Stimulated activated CD4-positive, alpha-beta T cell treated with anti-CD3 and anti-CD28 coated beads, TNF-alpha, amount 100 ng/mL, for 4 hours (primary cell): ENCODE measurements around the gene MRPL1.
"Not testable (repeated sequence)": the region's sequence is repeated elsewhere in the genome, so short reads cannot be mapped to it uniquely, and the experiment has no call there.

Experiments
- DNase-seq, 3 experiments: peaks; one replicate each; pipeline ENCODE4 v3.0.0-alpha.2; 2020; ENCODE audit warnings: low read depth in 3 of 3

The MRPL1 gene

DNA sequence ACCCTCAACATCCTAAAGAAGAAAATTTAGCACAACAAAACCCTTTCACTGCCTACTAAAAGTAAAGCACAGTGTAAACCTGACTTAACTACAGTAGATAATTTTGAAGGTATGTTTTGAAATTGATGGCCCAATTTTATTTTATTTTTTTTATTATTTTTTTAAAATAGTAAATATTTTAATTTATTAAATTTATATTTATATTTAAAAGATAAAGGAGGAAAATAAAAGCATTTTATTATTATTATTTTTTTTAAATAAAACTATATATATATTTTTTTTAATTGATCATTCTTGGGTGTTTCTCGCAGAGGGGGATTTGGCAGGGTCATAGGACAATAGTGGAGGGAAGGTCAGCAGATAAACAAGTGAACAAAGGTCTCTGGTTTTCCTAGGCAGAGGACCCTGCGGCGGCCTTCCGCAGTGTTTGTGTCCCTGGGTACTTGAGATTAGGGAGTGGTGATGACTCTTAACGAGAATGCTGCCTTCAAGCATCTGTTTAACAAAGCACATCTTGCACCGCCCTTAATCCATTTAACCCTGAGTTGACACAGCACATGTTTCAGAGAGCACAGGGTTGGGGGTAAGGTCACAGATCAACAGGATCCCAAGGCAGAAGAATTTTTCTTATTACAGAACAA lies 120.4 kb downstream of the MRPL1 start:
- not testable (repeated sequence) for DNase-seq

DNA sequence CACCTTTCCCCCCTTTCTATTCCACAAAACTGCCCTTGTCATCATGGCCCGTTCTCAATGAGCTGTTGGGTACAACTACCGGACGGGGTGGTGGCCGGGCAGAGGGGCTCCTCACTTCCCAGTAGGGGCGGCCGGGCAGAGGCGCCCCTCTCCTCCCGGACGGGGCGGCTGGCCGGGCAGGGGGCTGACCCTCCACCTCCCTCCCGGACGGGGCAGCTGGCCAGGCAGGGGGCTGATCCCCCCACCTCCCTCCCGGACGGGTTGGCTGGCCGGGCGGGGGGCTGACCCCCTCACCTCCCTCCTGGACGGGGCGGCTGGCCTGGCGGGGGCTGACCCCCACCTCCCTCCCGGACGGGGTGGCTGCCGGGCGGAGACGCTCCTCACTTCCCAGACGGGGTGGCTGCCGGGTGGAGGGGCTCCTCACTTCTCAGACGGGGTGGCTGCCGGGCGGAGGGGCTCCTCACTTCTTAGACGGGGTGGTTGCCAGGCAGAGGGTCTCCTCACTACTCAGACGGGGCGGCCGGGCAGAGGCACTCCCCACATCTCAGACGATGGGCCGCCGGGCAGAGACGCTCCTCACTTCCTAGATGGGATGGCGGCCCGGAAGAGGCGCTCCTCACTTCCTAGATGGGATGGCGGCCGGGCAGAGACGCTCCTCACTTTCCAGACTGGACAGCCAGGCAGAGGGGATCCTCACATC lies 121.1 kb downstream of the MRPL1 start:
- not testable (repeated sequence) for DNase-seq

DNA sequence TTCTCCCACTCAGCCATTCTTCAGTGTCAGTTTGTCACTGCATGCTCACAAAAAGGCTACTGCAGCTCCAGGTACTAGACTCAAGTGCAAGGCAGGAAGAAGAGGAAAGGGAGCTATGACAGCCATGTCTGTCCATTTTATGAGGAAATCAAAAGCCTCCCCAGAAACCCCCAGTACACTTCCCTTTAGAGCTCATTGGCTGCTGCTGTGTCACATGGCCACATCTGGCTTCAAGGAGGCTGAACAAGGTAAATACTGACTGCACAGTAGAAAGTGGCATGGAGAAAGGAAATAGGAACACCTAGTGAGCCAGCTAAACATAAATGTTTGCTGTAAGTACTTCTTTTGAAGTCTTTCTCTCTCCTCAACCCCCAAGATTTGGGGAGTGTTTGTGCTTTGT lies 127.3 kb downstream of the MRPL1 start:
- no peak for DNase-seq

DNA sequence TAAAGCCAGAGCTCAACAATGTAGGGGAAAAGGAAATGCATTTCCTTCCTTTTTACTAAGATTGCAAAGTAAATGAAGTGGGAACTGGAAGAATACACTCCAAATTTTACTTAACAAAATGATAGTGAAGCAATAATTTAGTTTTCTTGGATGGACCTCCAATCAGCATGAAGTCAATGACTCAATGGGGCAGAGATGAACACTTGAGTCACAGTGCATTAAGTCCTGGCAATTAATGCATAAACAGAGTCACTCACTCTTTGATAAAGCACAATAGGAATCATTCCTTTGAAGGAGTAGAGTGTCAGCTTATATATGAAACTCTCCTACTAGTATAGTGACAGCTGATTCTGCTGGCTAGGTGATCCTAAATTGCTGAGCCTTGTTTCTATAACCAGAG lies 127.8 kb downstream of the MRPL1 start:
- no peak for DNase-seq

DNA sequence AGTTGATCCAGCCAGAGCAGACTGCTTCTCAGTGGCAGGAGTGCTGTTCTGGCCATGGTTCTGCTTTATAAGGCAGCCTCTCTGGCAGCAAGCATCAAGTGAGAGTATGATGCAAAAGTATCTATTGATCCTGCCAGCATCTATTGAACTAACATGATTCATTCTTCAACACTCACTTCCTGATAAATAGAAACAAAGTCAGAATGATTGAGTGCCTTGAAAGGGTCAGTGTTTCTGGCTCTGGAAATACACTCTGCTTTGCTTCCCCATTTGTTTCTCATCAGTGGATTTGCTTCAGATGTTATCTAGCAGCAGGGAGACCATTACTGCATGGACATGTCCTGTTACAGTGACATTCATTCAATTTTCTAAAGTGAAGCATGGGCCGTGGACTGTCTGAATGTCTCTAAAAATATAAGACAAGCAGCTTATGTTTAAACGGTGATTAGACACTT lies 128.3 kb downstream of the MRPL1 start:
- DNase-seq, result no peak

DNA sequence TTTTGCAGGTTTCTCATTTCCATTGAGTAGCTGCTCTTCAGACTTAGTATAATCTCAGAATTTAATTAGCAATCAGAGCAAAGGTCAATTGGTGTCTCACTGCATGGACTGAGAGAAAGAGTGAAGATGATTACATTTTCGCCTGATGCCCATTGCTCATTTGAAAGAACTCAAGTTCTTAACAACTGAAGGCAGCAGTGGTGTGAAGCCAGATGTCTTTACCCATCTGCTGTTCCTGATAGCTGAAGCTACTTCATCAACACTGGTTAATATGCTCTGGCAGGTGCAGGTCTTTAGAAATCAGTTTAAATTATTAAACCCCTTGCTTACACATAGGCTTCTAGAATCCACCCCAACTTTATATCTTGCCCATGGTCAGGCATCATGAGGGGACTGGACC lies 130.0 kb downstream of the MRPL1 start:
- DNase-seq, result no peak

DNA sequence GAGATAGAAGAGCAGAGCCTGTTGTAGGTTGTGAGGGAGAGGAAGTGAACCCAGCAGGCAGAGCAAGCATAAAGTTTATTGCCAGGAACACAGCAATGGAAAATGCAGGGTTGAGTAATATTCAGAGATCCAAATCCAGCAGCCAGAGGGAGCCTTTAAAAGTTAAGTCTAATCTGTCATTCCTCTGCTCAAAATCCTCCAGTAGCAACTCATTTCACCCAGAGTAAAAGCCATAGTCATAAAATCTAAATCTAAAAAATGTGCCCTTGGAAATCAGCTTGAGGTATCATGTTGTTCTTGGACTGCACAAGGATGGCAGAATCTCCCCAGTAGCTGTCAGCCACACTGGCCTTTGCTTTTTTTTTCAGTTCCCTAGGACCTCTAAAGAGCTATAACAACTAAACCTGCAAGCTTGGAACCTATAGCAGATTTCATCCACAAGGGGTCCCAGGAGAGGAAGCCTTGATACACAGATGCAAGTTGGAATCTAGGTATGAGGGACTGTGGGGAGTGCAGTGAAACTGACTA lies 131.6 kb downstream of the MRPL1 start:
- DNase-seq, result no peak

DNA sequence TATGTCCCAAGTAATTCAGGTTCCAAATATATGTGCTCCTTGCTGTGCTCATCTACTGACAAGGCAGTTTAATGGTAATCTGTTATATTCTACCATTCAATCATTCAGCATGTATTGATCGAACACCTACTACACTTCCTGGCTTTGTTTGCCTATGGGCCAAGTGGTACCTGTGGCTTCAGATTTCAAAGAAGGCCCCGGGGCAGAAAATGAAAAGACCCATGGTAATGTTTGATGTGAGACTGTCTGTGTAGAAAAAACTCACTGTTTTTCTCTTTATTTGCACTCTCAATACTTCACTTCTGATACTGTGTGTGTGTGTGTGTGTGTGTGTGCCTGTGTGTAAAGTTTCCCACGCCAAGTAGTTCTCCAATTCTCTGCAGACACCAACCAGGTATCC lies 133.4 kb downstream of the MRPL1 start:
- DNase-seq, result no peak

DNA sequence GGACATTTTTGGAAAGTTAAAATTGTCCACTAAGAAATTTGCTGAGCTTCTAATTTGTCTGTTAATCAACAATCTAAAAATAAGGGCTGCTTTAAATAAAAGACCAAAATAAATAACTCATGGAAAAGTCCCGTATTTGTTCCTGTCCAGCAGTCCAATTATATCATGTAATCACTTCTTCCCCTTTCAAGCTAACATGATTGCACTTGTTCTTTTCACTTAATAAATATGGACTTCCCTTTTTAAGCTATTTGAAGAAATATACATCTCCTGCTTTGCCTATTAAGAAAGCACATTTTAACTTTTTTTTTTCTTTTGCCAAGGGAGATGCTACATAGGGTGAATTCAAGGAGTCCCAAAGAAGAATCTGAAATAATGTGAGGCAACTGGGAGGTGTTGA lies 138.9 kb downstream of the MRPL1 start:
- no peak for DNase-seq

DNA sequence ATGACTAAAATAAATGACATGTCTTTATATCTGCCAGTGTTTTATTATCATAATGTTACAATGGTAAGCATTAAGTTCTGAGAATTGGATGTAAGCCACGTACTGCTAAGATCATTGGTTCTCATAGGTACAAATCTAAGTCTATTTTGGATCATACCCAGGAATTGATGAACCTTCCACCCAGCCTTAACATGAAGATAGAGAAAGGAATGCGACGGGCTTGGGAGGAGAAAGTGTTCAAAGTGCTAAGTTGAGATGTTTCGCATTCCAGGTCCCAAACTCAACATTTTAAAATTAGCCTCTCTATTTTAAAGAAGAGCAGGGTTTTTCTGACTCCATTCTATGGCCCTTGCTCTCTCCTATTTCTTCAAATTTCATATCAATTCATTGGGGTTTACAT lies 139.6 kb downstream of the MRPL1 start:
- no peak for DNase-seq
